Measurements from ENCODE around the gene NDUFS8.
"Not testable (repeated sequence)": the region's sequence is repeated elsewhere in the genome, so short reads cannot be mapped to it uniquely, and the experiment has no call there.

Gene NDUFS8

DNA sequence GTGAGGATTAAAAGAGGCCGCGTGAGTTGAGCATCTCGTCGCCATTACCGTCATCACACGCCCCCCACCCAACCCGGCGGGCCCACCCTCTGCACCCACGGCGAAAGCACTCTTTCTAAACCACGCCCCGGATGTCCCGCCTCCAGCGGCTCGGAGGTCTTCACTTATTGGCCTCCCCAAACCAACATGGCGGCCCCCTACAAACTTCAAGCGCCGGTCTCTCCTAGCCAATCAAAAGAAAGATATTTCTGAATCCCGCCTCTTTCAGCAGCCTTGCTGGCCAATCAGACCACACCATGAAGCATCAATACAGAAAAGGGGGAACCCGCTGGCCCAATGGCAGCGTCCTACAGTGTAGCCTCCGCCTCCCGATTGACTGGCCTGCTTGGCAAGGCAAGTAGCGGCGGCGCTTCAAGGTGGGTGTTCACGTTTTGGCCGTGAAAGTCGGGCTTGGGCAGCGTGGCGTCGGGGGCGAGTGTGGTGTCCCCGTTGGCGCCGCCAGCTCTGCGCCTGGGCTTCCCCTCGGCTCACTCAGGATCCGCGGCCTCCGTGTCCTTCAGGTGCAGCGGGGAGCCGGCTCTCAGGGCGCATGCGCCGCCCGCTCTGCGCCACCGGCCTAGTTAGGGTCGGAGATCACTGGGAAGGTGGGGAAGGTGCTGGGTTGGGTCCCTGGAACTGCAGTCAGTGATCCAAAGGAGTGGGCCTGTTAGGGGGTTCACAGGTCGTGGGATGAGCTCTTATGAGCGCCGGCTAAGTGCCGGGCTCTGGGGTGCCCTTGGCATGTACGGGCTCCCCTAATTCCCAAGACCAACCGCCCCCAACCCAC, at the start of gene NDUFS8:
Gene NDUFS8, plus strand, starts transcription at position 364 of the 826 bp plus-strand sequence. CDS start 1,471 bp downstream, outside the sequence.
- peak; percentile 98 for DNase-seq

DNA sequence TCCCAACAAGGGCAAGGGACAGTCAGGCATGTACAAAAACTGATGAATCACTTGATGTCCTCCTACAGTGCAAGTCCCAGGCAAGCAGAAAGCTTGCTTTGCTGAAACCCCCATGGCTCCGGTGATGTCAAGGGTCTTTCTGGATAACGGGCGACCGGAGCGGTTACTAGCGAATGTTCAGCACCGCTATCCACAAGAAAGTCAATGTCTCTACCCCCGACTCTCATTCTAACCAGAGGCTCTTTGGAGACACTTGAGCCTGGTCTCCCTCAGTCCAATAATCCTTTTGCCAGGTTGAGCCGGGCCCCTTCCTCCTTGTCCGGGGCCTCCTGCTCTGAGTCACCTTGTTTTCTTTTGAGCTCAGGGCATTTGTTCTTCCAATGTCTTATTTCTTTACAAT, 49.3 kb upstream of the NDUFS8 start:
- not testable (repeated sequence) for DNase-seq

- not testable (repeated sequence) for DNase-seq
These were observed 48.1 kb upstream of the NDUFS8 start for GRCh38 chr11:67982255-67982857.

- no peak for DNase-seq
These were observed 46.5 kb upstream of the NDUFS8 start for GRCh38 chr11:67983951-67984350.

GRCh38 chr11:67985302-67985701, 45.2 kb upstream of the NDUFS8 start:
- DNase-seq: not testable (repeated sequence)

DNA sequence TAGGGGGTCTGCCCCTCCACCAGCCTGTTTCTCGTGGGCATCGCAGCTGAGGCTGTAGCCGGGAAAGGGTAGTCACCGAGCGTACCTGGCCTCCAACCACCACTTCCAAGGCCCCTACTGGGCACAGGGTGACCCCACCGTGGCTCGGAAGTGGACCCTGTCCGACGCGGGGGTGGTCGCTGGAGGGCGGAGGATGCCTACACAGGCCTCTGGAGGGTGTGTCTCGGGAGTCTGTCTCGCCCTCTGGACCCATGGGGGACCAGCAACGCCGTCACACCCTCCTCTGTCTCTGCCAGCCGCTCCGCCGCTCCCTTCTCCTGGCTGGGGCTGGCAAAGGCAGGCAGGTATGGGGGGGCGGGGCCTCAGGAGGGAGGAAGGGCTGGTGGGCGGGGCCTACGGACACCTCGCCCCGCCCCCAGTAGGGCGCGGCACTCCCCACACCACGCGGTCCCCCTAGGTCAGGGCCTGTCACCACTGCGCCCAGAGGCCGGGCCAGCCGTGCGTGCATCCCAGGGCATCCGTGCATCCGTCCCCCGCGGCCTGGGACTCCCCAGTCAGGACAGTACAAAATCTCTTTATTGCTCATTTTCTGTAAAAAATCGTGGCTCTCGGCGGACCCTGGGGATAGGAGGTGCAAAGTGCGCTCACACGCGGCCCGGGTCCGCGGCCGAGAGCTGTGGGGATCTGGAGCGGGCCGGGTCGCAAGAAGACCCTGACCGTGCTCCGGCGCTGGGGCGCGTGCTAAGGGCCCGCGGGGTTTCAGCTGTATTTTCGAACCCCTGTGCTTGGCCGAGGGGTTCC, 39.7 kb upstream of the NDUFS8 start:
- not testable (repeated sequence) for DNase-seq

GRCh38 chr11:67991347-67992121, 38.9 kb upstream of the NDUFS8 start:
- DNase-seq: not testable (repeated sequence)

DNA sequence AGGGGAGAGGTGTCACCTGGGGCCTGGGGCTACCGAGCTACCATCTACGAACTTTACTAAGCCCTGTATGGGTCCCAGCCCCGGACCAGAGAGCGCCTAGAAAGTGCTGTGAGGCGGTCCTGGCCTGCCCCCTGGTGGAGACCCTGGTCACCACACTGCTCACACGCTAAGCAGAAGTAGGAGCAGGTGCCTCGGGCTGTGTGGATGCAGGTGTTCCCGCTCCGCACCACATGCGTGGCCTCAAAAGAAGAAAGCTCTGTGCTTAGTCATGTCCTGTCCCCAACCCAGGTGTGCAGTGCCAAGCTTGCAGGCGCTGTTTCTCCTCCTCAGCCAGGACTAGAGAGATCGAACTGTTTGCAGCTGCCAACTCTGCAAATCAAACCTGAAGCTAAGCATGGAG, 36.7 kb upstream of the NDUFS8 start:
- DNase-seq: peak; percentile 59

GRCh38 chr11:67994387-67994786, 36.1 kb upstream of the NDUFS8 start:
- not testable (repeated sequence) for DNase-seq

DNA sequence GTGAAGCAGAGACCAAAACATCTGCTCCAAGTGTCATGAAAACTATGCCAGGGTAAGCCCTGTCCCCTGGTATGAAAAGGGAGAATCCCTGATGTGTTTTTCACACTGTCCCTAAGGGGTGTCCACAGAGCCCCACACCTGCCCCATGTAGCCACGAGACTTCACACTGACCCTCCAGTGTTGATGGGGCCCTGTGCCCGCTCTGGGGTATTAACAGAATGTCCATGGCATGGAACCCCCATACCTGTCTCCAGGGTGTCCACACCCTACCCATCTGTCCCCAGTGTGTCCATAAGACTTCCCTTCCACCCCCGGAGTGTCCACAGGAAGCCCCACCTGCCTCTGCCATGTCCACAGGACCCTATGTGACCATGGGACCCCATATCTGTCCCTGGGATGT, 35.4 kb upstream of the NDUFS8 start:
- DNase-seq: not testable (repeated sequence)

DNA sequence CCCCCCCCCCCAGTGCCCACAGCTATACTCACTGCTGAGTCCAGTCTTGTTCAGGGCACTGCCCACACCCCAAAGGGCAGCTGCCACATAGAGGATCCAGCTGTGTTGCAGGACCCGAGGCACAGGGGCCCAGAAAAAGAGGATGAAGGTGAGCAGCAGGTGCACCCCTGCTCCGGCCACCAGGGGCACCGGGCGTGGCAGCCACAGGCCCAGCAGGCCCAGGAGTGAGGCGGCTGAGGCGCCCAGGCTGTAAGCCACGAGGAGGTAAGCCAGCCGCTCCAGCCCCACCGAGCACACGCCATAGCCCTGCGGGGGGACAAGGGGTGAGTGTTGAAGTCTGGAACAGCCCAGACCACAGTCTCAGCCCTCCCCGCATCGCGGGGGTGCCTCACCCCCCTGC, 34.9 kb upstream of the NDUFS8 start:
- not testable (repeated sequence) for DNase-seq

GRCh38 chr11:67996051-67996450, 34.4 kb upstream of the NDUFS8 start:
- DNase-seq: no peak

DNA sequence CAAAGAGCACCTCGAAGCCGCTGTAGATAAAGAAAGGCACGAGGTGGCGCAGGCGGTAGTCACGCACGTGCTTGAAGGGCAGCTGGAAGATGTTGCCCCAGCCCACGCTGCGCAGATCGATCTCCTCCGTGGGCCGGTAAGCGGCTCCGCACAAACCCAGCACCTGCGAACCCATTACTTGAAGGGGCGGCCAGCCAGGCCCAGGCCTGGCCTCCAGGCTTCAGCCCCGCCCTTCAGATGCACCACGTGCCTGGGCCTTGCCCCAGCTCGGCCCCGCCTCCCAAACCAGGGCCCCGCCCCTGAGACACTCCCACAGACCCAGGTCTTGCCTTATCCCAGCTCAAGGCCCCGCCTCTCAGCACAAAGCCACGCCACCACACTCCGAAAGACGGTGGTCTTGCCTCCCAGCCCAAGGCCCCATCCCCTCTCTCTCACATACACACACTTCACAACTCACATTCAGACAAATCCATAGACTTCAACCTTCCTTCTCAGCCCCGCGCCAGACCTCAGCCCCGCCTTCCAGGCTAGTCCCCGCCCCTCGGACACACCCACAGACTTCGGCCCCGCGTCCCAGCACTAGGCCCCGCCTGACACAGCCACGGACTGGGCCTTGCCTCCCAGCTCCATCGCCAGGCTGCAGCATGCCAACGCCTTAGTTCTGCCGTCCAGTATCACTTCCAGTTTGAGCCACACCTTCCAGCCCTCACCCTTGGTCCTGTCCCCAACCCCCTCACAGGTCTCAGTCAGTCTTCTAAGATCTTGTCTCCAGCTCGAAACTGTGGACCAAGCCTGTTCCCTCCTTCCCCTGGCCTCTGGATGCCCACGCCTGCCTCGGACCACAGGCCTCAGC, 33.6 kb upstream of the NDUFS8 start:
- DNase-seq: peak; percentile 74

- DNase-seq: no peak
These were observed 33.0 kb upstream of the NDUFS8 start for GRCh38 chr11:67997475-67997921.

DNA sequence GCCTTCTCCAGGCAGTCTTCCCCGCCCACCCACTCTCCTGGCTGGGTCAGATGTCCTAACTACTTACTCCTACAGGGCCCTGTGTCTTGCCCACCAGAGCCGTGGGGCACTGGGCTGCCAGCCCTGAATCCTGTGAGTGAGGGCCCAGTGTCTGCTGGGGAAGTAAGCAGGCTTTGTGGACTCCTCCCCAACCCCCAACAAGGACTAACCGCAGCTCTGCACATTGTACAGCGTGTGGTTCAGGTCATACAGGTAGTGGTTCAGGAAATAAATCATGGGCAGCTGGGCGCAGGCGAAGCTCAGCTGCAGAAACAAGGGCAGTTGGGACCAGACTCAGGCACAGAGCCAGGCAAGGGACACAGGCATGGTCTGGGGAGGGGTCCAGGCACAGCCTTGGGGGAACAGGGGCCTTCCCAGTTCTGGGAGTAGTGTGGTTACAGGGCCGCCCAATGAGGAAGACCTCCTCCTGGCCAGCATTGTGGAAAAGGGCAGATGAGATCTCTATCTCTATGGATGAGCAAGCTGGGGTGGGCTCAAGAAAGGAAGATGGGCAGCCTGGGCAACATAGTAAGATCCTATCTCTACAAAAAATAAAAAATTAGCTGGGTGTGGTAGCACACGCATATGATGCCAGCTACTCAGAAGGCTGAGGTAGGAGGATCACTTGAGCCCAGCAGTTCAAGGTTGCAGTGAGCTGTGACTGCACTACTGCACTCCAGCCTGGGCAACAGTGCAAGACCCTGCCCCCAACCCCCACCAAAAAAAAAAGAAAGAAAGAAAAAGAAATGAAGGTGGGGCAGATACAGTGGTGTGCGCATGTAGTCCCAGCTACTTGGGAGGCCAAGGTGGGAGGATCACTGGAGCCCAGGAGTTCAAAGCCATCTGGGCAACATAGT, 32.1 kb upstream of the NDUFS8 start:
- no peak for DNase-seq

- no peak for DNase-seq
These were observed 31.3 kb upstream of the NDUFS8 start for GRCh38 chr11:67999201-67999629.

DNA sequence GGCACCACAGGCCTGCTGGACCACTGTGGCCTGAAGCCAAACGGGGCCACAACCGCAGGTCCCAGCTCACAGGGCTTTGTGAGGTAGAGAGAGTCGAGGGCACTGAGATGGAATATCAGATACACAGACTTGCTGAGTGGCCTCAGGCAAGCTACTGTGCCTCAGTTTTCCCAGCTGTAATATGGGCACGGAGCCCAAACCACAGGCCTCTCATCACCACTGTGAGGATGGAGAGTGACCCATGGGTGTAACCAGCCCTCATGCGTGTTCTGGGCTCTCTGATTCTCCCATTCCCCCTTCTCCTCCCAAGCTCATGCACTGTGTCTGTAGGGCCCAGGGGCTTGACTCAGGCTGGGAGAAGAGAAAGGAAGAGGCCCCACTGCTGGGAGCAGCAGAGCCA, 30.8 kb upstream of the NDUFS8 start:
- DNase-seq: no peak

GRCh38 chr11:68002575-68002937, 27.9 kb upstream of the NDUFS8 start:
- no peak for DNase-seq

- DNase-seq: peak; percentile 59
These were observed 27.3 kb upstream of the NDUFS8 start for GRCh38 chr11:68002938-68003845.

Measured in stimulated activated CD8-positive, alpha-beta memory T cell treated with anti-CD3 and anti-CD28 coated beads, Interleukin-4, amount 100 ng/mL, for 48 hours (primary cell).